Karpas-422 (cell line): ENCODE measurements around the gene DHX30. TPM values are rescaled to one million over a fixed set of nuclear protein-coding genes. Genes with fewer than 3 reads are reported as not detected.

Source experiments
- small RNA-seq: library from RNA; depleted of rRNA; stranded (forward); fragments of <200 nt; gene quantifications from one replicate; pipeline ENCODE3, GENCODE V24; 2014
- total RNA-seq: library from RNA; depleted of rRNA; stranded (reverse); fragments of >200 nt; shearing (Covaris generic); gene quantifications from 2 replicates; pipeline ENCODE4 v1.2.3, GENCODE V29; 2014; ENCODE audit warnings: low replicate concordance; rRNA removed

The DHX30 gene
- total RNA-seq, 1 experiment from 2014 or later, result 58.6 TPM

Small RNA genes within 50 kb of the gene (small RNA-seq; reads per million reads assigned to genes)
- gene MIR1226, result 0.32 reads per million
- not detected for gene RF02271

Other genes with a start within 250 kb of the DHX30 start
- 0.04 and 1.5 TPM in 2 replicates for gene CSPG5, start 224.3 kb upstream of the DHX30 start, total RNA-seq
- 59.2 and 71.3 TPM in 2 replicates for gene SMARCC1, start 21.2 kb upstream of the DHX30 start, total RNA-seq
- gene MAP4, start 213.3 kb downstream of the DHX30 start, total RNA-seq, result 45.6 and 47.4 TPM in 2 replicates